ENCODE measurements around the gene COL11A1.
"Not testable (repeated sequence)": the region's sequence is repeated elsewhere in the genome, so short reads cannot be mapped to it uniquely, and the experiment has no call there.

COL11A1 gene

GRCh38 chr1:103108376-103109150, at the start of gene COL11A1:
COL11A1 (minus strand) TSS chr1:103108522; CDS start chr1:103108178, 344 bp downstream.
- DNase-seq (ENCODE audit: low spot score) = no peak

DNA sequence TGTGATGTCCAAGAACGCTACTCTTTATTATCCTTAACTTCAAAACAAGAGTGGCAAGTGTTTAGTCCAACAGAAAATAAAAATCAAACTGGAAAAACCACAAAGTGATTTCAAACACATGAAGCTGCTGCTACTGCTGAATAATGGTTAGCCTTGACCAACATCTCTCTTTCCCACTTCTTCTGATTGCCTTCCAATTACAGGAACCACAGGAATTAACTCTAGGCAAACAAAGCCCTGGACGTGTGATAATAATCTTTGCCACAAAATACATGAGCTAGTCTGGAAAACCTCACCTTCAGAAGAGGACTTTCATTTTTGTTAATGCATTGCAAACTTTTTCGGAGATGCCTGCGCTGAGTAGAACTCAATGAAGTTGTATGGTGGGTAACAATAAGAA, 48.6 kb upstream of the COL11A1 start:
- DNase-seq (ENCODE audit: low spot score) = peak; percentile 35

DNA sequence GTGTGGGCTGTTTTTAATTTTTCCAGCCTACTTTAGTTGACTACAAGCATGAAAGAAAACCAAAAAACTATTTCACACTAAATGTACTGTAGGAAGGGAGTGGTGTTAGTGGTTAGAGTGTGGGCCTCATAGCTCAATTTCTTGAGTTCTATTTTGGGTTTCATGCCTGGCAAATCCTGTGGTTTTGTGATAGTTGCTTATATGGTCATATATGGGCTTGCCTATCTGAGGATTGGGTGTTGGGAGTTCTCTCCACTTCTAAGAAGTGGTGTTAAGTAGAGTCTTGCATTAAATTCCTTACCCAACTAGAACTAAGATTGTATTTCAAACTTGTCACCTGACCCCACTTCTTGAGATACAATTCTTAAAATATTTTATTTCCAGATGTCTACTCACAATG, 37.8 kb upstream of the COL11A1 start:
- no peak for DNase-seq (ENCODE audit: low spot score)

DNA sequence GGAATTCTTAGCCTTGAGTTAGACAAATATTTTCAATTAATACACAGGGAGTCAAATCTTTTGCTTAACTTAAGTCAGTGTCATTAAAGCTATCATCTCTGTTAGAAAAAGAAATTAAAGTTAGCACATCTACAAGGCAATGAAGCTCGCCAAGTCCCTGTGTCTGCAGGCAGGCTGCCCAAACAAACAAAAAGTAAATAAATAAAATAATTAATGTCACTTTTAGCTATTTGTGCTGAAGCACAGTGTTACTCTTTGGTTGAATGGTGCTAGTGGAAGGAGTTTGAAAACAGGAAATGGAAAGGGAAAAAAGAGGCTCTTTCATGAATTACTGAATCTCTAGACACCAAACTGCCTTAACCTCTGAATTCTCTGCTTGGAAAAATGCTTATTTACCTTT, 37.1 kb upstream of the COL11A1 start:
- DNase-seq (ENCODE audit: low spot score) = no peak

- no peak for DNase-seq (ENCODE audit: low spot score)
These were observed 36.4 kb upstream of the COL11A1 start for GRCh38 chr1:103144681-103145080.

GRCh38 chr1:103142461-103142860, 34.1 kb upstream of the COL11A1 start:
- DNase-seq (ENCODE audit: low spot score) = no peak

DNA sequence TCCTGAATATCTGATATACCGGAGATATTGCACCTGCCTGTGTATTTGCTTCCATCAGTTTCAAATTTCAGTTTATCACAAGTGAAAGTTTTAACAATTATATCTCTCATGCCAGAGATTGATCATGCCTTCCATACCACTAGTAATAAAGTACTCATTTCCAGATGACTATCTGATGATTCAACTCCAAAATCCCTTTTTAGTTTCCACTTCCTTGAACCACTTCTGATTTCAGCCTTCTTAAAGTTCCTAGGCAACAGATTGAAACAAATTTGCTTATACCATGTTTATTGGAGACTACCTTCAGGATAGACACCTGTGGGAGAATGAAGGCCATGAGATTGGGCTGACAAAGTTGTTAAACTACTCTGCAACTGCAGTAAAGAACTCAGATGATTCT, 21.5 kb upstream of the COL11A1 start:
- no peak for DNase-seq (ENCODE audit: low spot score)

GRCh38 chr1:103129255-103129654, 20.9 kb upstream of the COL11A1 start:
- DNase-seq (ENCODE audit: low spot score) = no peak

DNA sequence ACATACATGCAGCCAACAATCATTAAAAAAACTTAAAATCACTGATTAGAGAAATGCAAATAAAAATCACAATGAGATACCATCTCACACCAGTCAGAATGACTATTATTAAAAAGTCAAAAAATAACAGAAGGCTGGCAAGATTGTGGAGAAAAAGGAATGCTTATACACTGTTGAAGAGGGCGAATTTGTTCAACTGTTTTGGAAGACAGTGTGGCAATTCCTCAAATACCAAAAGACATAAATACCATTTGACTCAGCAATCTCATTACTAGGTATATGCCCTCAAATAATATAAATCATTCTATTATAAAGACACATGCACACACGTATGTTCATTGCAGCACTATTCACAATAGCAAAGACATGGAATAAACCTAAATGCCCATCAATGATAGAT, 19.9 kb upstream of the COL11A1 start:
- not testable (repeated sequence) for DNase-seq (ENCODE audit: low spot score)

- DNase-seq (ENCODE audit: low spot score) = no peak
These were observed 16.9 kb upstream of the COL11A1 start for GRCh38 chr1:103125219-103125618.

- DNase-seq (ENCODE audit: low spot score) = no peak
These were observed 14.8 kb upstream of the COL11A1 start for GRCh38 chr1:103122983-103123720.

GRCh38 chr1:103120981-103121380, 12.7 kb upstream of the COL11A1 start:
- no peak for DNase-seq (ENCODE audit: low spot score)

DNA sequence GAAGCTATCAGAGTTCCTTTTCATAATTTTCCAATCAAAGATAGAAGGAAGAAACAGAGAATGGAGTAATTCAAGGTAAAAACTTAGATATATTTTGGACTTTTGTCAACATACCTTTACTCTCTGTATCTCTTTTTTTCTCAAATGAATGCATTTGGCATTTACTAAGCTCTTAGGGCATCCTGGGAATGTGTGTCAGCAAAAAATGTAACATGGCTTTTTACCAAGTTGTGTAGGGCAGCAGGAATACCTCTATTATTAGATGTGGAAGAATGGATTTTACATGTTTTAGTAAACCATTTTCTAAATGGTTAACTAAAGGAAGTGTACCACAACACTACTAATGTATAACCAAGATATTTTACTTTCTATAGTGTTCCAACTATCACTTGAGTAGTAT, 4.2 kb upstream of the COL11A1 start:
- no peak for DNase-seq (ENCODE audit: low spot score)

GRCh38 chr1:103111926-103112325, 3.6 kb upstream of the COL11A1 start:
- no peak for DNase-seq (ENCODE audit: low spot score)

DNA sequence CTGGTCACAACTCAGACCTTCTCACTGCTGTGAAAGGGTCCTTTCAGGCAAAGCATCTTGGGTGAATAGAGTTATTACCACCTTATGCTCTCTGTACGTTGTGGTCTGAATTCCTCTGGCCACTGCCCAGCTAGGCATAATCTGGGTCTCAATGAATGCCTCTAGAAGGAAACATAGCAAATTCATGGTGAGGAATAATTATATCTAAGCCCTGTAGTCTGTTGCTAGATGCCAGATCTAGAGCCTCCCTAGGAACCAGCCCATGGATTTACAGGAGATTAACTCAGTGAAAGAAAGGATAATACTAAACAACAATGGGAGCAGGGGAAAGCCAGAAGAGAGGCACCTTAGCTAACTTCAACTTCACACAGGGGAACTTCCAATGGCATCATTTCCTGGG, 2.4 kb upstream of the COL11A1 start:
- no peak for DNase-seq (ENCODE audit: low spot score)

GRCh38 chr1:103109311-103109920, 1.1 kb upstream of the COL11A1 start:
- DNase-seq (ENCODE audit: low spot score) = no peak

GRCh38 chr1:103107741-103108375, 464 bp downstream of the COL11A1 start:
- DNase-seq (ENCODE audit: low spot score) = no peak

- DNase-seq (ENCODE audit: low spot score) = peak; percentile 37
These were observed 1.6 kb downstream of the COL11A1 start for GRCh38 chr1:103106426-103107341.

DNA sequence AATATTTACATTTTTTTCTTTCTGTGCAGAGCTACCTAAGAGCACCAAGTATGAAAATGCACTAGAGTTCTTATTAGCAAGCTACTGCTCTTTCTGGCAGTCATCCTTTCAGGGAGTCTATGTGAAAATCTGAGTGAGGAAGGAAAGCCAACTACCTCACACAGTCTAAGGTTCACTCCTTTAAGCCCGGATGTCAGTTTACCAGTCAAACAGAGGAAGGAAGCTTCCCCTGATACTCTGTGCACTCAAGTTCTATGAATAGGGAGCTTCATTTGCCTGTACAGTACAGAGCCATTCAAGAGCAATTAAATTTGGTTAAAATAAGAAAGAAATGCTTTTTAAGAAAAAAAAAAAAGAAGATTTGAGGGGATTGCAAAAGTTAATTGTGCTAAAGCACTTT, 6.9 kb downstream of the COL11A1 start:
- no peak for DNase-seq (ENCODE audit: low spot score)

- no peak for DNase-seq (ENCODE audit: low spot score)
These were observed 19.1 kb downstream of the COL11A1 start for GRCh38 chr1:103089221-103089620.

- no peak for DNase-seq (ENCODE audit: low spot score)
These were observed 21.1 kb downstream of the COL11A1 start for GRCh38 chr1:103087256-103087655.

- DNase-seq (ENCODE audit: low spot score) = no peak
These were observed 24.1 kb downstream of the COL11A1 start for GRCh38 chr1:103084181-103084580.
